ENCODE results near the gene SPATA2L.

The SPATA2L gene

GRCh38 chr16:89742948-89743347 lies 41.4 kb upstream of the SPATA2L start:
- no peaks in the 10 kb centered on the region; the same call in 1 of the 2 replicates for H4K20me1 ChIP-seq (ENCODE audit: control insufficient read depth, insufficient read depth, low read depth, low read length)
- H3K27me3 ChIP-seq (ENCODE audit: control insufficient read depth, low read length) = no peaks in the 10 kb centered on the region
- H3K4me3 ChIP-seq (ENCODE audit: low read length) = no peak overlapping the region
- H3F3A ChIP-seq (ENCODE audit: control insufficient read depth, insufficient read depth) = 0 out of 2 replicates have a peak, but pooled peaks cover 4% of the 10 kb centered on the region
- no peak overlapping the region for H3K27ac ChIP-seq (ENCODE audit: low read depth, low read length)
- H3K9me3 ChIP-seq (ENCODE audit: control insufficient read depth, insufficient read depth, low read length) = no peaks in the 10 kb centered on the region
- no peak for TF ChIP-seq EZH2phosphoT487 (IDR thresholded peaks at IDR 0.05; ENCODE audit: borderline replicate concordance, low read length)
- no peak for TF ChIP-seq CTCF (IDR thresholded peaks at IDR 0.05; ENCODE audit: low read depth, low read length, poor library complexity, severe bottlenecking)
- no peak overlapping the region for H3K4me2 ChIP-seq (ENCODE audit: low read length)
- no peaks in the 10 kb centered on the region for H3K9me2 ChIP-seq (replicated peaks; ENCODE audit: control insufficient read depth, low read length)
- no peaks in the 10 kb centered on the region for H3K4me1 ChIP-seq (ENCODE audit: control insufficient read depth, low read length)
- peaks cover 92% of the 10 kb centered on the region for H3K36me3 ChIP-seq (ENCODE audit: control insufficient read depth, low read length)
- H3K79me2 ChIP-seq (ENCODE audit: control insufficient read depth, low read length) = peaks cover 13% of the 10 kb centered on the region

- H3K27ac ChIP-seq (ENCODE audit: low read depth, low read length) = no peak overlapping the region
These were observed 40.0 kb upstream of the SPATA2L start for GRCh38 chr16:89741342-89742014.

GRCh38 chr16:89739383-89739782 lies 37.9 kb upstream of the SPATA2L start:
- no peak for TF ChIP-seq EZH2phosphoT487 (IDR thresholded peaks at IDR 0.05; ENCODE audit: borderline replicate concordance, low read length)
- TF ChIP-seq CTCF (IDR thresholded peaks at IDR 0.05; ENCODE audit: low read depth, low read length, poor library complexity, severe bottlenecking) = no peak
- H3K4me1 ChIP-seq (ENCODE audit: control insufficient read depth, low read length) = no peaks in the 10 kb centered on the region
- H3K36me3 ChIP-seq (ENCODE audit: control insufficient read depth, low read length) = peaks cover 98% of the 10 kb centered on the region

More at GRCh38 chr16:89741342-89742014, 40.0 kb upstream of the SPATA2L start:
- TF ChIP-seq EZH2phosphoT487 (IDR thresholded peaks at IDR 0.05; ENCODE audit: borderline replicate concordance, low read length) = no peak
- TF ChIP-seq CTCF (IDR thresholded peaks at IDR 0.05; ENCODE audit: low read depth, low read length, poor library complexity, severe bottlenecking) = no peak
- no peaks in the 10 kb centered on the region for H3K4me1 ChIP-seq (ENCODE audit: control insufficient read depth, low read length)
- no peaks in the 10 kb centered on the region for H3K9me3 ChIP-seq (ENCODE audit: control insufficient read depth, insufficient read depth, low read length)
- peaks cover 24% of the 10 kb centered on the region for H3K79me2 ChIP-seq (ENCODE audit: control insufficient read depth, low read length)
- peaks cover 10% of the 10 kb centered on the region for H4K20me1 ChIP-seq (ENCODE audit: control insufficient read depth, insufficient read depth, low read depth, low read length)
- H3K27me3 ChIP-seq (ENCODE audit: control insufficient read depth, low read length) = no peaks in the 10 kb centered on the region
- H3F3A ChIP-seq (ENCODE audit: control insufficient read depth, insufficient read depth) = 0 out of 2 replicates have a peak, but pooled peaks cover 4% of the 10 kb centered on the region
- no peak overlapping the region for H3K4me2 ChIP-seq (ENCODE audit: low read length)
- H3K9me2 ChIP-seq (replicated peaks; ENCODE audit: control insufficient read depth, low read length) = no peaks in the 10 kb centered on the region
- H3K4me3 ChIP-seq (ENCODE audit: low read length) = no peak overlapping the region
- peaks cover 94% of the 10 kb centered on the region for H3K36me3 ChIP-seq (ENCODE audit: control insufficient read depth, low read length)

More at GRCh38 chr16:89739383-89739782, 37.9 kb upstream of the SPATA2L start:
- H3K9me3 ChIP-seq (ENCODE audit: control insufficient read depth, insufficient read depth, low read length) = no peaks in the 10 kb centered on the region
- no peak overlapping the region for H3K4me3 ChIP-seq (ENCODE audit: low read length)
- H4K20me1 ChIP-seq (ENCODE audit: control insufficient read depth, insufficient read depth, low read depth, low read length) = peaks cover 10% of the 10 kb centered on the region
- no peaks in the 10 kb centered on the region for H3K9me2 ChIP-seq (replicated peaks; ENCODE audit: control insufficient read depth, low read length)
- H3K4me2 ChIP-seq (ENCODE audit: low read length) = no peak overlapping the region
- no peaks in the 10 kb centered on the region for H3K27me3 ChIP-seq (ENCODE audit: control insufficient read depth, low read length)
- peaks cover 24% of the 10 kb centered on the region for H3K79me2 ChIP-seq (ENCODE audit: control insufficient read depth, low read length)
- no peak overlapping the region for H3K27ac ChIP-seq (ENCODE audit: low read depth, low read length)
- H3F3A ChIP-seq (ENCODE audit: control insufficient read depth, insufficient read depth) = peaks cover 7% of the 10 kb centered on the region; the same call in 1 of the 2 replicates

Data from DOHH2 (cell line).